Measurements from ENCODE around the gene WRAP73. TPM values are rescaled to one million over a fixed set of nuclear protein-coding genes. Genes with fewer than 3 reads are reported as not detected.

WRAP73 gene
- total RNA-seq, 6 donors from 2014 or later = 14.0 to 33.5 (median 19.9) TPM

- ATAC-seq (ENCODE audit: low FRiP score in 2 of 2) = no peak
- TF ChIP-seq POLR2AphosphoS5 (IDR thresholded peaks at IDR 0.05) (no peak), EP300 (IDR thresholded peaks at IDR 0.05) (no peak), POLR2A (IDR thresholded peaks at IDR 0.05) (no peak), CTCF (IDR thresholded peaks at IDR 0.05) (no peak)
- H3K4me1 ChIP-seq = no peaks in the 10 kb centered on the region
- 93 to 95% methylated on average over 25 to 35 of the region's 43 CpGs for WGBS, 2 donors
- no peak overlapping the region for H3K27ac ChIP-seq
- H3K4me3 ChIP-seq = no peak overlapping the region
- H3K27me3 ChIP-seq = no peaks in the 10 kb centered on the region
- H3K9me3 ChIP-seq = no peaks in the 10 kb centered on the region
- peaks cover 11 to 64% (median 41%) of the 10 kb centered on the region in 4 donors for H3K36me3 ChIP-seq
- no peak for DNase-seq
Measured at GRCh38 chr1:3642919-3643675, 6.8 kb downstream of the WRAP73 start.

GRCh38 chr1:3641816-3642215 is 8.1 kb downstream of the WRAP73 start:
- H3K4me3 ChIP-seq = no peak overlapping the region
- DNase-seq (no peak), ATAC-seq (ENCODE audit: low FRiP score in 2 of 2) (no peak)
- no peaks in the 10 kb centered on the region for H3K27me3 ChIP-seq
- WGBS, 2 donors = 94 to 96% methylated on average over 11 of the region's 11 CpGs
- H3K4me1 ChIP-seq = no peaks in the 10 kb centered on the region
- H3K9me3 ChIP-seq = no peaks in the 10 kb centered on the region
- TF ChIP-seq POLR2AphosphoS5 (IDR thresholded peaks at IDR 0.05) (no peak), EP300 (IDR thresholded peaks at IDR 0.05) (no peak), CTCF (IDR thresholded peaks at IDR 0.05) (no peak), POLR2A (IDR thresholded peaks at IDR 0.05) (no peak)
- peaks cover 16 to 72% (median 52%) of the 10 kb centered on the region in 4 donors for H3K36me3 ChIP-seq
- H3K27ac ChIP-seq = no peak overlapping the region

GRCh38 chr1:3641046-3641760 is 8.7 kb downstream of the WRAP73 start:
- DNase-seq = no peak

GRCh38 chr1:3640121-3640837 is 9.6 kb downstream of the WRAP73 start:
- 91 to 94% methylated on average over 4 to 33 of the region's 36 CpGs for WGBS, 2 donors
- ATAC-seq (ENCODE audit: low FRiP score in 2 of 2) (no peak), DNase-seq (peak in 1 of 2 donors; percentile 64)
- Histone ChIP-seq H3K9me3 (no peaks in the 10 kb centered on the region), H3K27me3 (no peaks in the 10 kb centered on the region), H3K36me3 (peaks cover 11 to 73% (median 52%) of the 10 kb centered on the region in 4 donors), H3K4me1 (no peaks in the 10 kb centered on the region), H3K4me3 (no peak overlapping the region), H3K27ac (no peak overlapping the region)
- TF ChIP-seq POLR2AphosphoS5 (IDR thresholded peaks at IDR 0.05) (no peak), POLR2A (IDR thresholded peaks at IDR 0.05) (no peak), CTCF (IDR thresholded peaks at IDR 0.05) (no peak), EP300 (IDR thresholded peaks at IDR 0.05) (no peak)

More at GRCh38 chr1:3641046-3641760, 8.7 kb downstream of the WRAP73 start:
- Histone ChIP-seq H3K36me3 (peaks cover 11 to 72% (median 52%) of the 10 kb centered on the region in 4 donors), H3K4me1 (no peaks in the 10 kb centered on the region), H3K4me3 (no peak overlapping the region), H3K27ac (no peak overlapping the region), H3K27me3 (no peaks in the 10 kb centered on the region), H3K9me3 (no peaks in the 10 kb centered on the region)
- no peak for ATAC-seq (ENCODE audit: low FRiP score in 2 of 2)
- 91 to 94% methylated on average over 24 to 26 of the region's 26 CpGs for WGBS, 2 donors
- TF ChIP-seq POLR2AphosphoS5 (IDR thresholded peaks at IDR 0.05) = no peak
- TF ChIP-seq EP300 (IDR thresholded peaks at IDR 0.05) = no peak
- TF ChIP-seq CTCF (IDR thresholded peaks at IDR 0.05) = no peak
- TF ChIP-seq POLR2A (IDR thresholded peaks at IDR 0.05) = no peak
